ENCODE data around the gene FBXW4. TPM values are rescaled to one million over a fixed set of nuclear protein-coding genes. Genes with fewer than 3 reads are reported as not detected.
A peak's percentile ranks its signal among the peaks of the same experiment; 100 is the strongest.

Gene FBXW4
- total RNA-seq, 1 donor from 2014 or later: 21.9 TPM

DNA sequence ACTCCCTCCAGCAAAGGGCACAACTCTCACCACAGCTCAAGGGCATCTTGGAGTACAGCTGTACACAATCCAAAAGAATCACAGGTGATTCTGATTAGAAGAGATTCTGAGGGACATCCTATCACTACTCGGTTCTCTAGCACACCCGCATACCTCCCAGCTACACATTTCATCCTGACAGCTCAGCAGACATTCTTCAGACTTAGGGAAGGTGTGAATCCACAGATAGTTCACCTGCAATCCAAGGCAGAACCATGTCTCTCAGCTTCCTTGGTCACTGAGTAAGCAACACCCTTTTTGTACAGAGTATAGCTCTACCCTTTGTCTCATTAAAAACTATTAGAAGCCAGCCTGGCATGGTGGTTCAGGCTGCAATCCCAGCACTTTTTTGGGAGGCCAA lies 26.8 kb upstream of the FBXW4 start:
- H3K27me3 Mint-ChIP-seq (ENCODE audit: low read depth, unreplicated experiment): peaks cover 16% of the 10 kb centered on the region
- DNase-seq (ENCODE audit: low read depth) (no peak), FAIRE-seq (no peak)
- H3K9me3 Mint-ChIP-seq (ENCODE audit: unreplicated experiment): no peaks in the 10 kb centered on the region
- peak overlapping the region; percentile 24 for H3K4me3 Mint-ChIP-seq (ENCODE audit: unreplicated experiment)
- Histone ChIP-seq H3K79me2 (ENCODE audit: insufficient read depth, low read length) (no peaks in the 10 kb centered on the region), H3K4me1 (ENCODE audit: insufficient read depth, low read length) (no peaks in the 10 kb centered on the region), H3K9ac (ENCODE audit: low read length) (no peak overlapping the region), H3K27me3 (ENCODE audit: insufficient read depth, low read length) (peaks cover 16% of the 10 kb centered on the region), H3K36me3 (ENCODE audit: insufficient read depth, low read length) (no peaks in the 10 kb centered on the region), H4K20me1 (ENCODE audit: insufficient read depth, low read length) (no peaks in the 10 kb centered on the region), H2AFZ (ENCODE audit: low read depth, low read length) (no peak overlapping the region), H3K4me2 (ENCODE audit: low read length) (no peak overlapping the region), H3K9me3 (ENCODE audit: insufficient read depth, low read depth, low read length) (no peaks in the 10 kb centered on the region), H3K27ac (ENCODE audit: low read depth, low read length) (no peak overlapping the region), H3K4me3 (ENCODE audit: insufficient read depth, low read depth, low read length) (no peak overlapping the region)
- no peaks in the 10 kb centered on the region for H3K4me1 Mint-ChIP-seq (ENCODE audit: low read depth, unreplicated experiment)
- TF ChIP-seq EZH2 (IDR thresholded peaks at IDR 0.05; ENCODE audit: insufficient read depth, low read length): no peak
- TF ChIP-seq, protein P1, sequence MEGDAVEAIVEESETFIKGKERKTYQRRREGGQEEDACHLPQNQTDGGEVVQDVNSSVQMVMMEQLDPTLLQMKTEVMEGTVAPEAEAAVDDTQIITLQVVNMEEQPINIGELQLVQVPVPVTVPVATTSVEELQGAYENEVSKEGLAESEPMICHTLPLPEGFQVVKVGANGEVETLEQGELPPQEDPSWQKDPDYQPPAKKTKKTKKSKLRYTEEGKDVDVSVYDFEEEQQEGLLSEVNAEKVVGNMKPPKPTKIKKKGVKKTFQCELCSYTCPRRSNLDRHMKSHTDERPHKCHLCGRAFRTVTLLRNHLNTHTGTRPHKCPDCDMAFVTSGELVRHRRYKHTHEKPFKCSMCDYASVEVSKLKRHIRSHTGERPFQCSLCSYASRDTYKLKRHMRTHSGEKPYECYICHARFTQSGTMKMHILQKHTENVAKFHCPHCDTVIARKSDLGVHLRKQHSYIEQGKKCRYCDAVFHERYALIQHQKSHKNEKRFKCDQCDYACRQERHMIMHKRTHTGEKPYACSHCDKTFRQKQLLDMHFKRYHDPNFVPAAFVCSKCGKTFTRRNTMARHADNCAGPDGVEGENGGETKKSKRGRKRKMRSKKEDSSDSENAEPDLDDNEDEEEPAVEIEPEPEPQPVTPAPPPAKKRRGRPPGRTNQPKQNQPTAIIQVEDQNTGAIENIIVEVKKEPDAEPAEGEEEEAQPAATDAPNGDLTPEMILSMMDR (IDR thresholded peaks at IDR 0.05; ENCODE audit: insufficient read depth, low read depth, low read length): no peak
- H3K27ac Mint-ChIP-seq (ENCODE audit: unreplicated experiment): no peak overlapping the region
- H3K36me3 Mint-ChIP-seq (ENCODE audit: low read depth, unreplicated experiment): no peaks in the 10 kb centered on the region

DNA sequence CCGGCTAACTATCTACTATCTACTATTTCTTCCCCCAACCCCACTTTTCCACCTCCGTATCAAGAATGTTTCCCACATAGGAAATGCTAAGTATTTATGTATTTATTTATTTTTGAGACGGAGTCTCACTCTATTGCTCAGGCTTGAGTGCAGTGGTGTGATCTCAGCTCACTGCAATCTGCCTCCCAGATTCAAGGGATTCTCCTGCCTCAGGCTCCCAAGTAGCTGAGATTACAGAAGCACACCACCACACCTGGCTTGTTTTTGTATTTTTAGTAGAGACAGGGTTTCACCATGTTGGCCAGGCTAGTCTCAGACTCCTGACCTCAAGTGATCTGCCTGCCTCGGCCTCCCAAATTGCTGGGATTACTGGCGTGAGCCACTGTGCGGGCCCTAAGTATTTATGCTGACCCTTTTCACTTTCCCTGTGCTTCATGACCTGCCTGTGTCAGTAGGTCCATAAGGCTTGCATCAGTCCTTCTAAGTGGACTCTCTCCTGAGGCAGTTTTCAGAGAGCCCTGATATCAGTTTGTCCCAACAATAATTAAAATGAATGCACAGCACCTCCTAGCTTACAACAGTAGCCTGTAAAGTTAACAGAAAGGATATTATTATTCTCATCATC lies 25.7 kb upstream of the FBXW4 start:
- no peaks in the 10 kb centered on the region for H3K79me2 ChIP-seq (ENCODE audit: insufficient read depth, low read length)
- H3K27me3 ChIP-seq (ENCODE audit: insufficient read depth, low read length): peaks cover 14% of the 10 kb centered on the region
- DNase-seq (ENCODE audit: low read depth): no peak
- Mint-ChIP-seq H3K4me1 (ENCODE audit: low read depth, unreplicated experiment) (no peaks in the 10 kb centered on the region), H3K27ac (ENCODE audit: unreplicated experiment) (no peak overlapping the region), H3K36me3 (ENCODE audit: low read depth, unreplicated experiment) (no peaks in the 10 kb centered on the region), H3K9me3 (ENCODE audit: unreplicated experiment) (no peaks in the 10 kb centered on the region), H3K4me3 (ENCODE audit: unreplicated experiment) (no peak overlapping the region), H3K27me3 (ENCODE audit: low read depth, unreplicated experiment) (peaks cover 14% of the 10 kb centered on the region)
- H3K9ac ChIP-seq (ENCODE audit: low read length): no peak overlapping the region
- no peak for TF ChIP-seq EZH2 (IDR thresholded peaks at IDR 0.05; ENCODE audit: insufficient read depth, low read length)
- TF ChIP-seq, protein P1 (IDR thresholded peaks at IDR 0.05; ENCODE audit: insufficient read depth, low read depth, low read length): no peak
- no peaks in the 10 kb centered on the region for H4K20me1 ChIP-seq (ENCODE audit: insufficient read depth, low read length)
- no peak overlapping the region for H3K27ac ChIP-seq (ENCODE audit: low read depth, low read length)
- no peak for FAIRE-seq
- H3K4me2 ChIP-seq (ENCODE audit: low read length): no peak overlapping the region
- no peaks in the 10 kb centered on the region for H3K4me1 ChIP-seq (ENCODE audit: insufficient read depth, low read length)
- H3K36me3 ChIP-seq (ENCODE audit: insufficient read depth, low read length): no peaks in the 10 kb centered on the region
- H2AFZ ChIP-seq (ENCODE audit: low read depth, low read length): no peak overlapping the region
- no peak overlapping the region for H3K4me3 ChIP-seq (ENCODE audit: insufficient read depth, low read depth, low read length)
- no peaks in the 10 kb centered on the region for H3K9me3 ChIP-seq (ENCODE audit: insufficient read depth, low read depth, low read length)

DNA sequence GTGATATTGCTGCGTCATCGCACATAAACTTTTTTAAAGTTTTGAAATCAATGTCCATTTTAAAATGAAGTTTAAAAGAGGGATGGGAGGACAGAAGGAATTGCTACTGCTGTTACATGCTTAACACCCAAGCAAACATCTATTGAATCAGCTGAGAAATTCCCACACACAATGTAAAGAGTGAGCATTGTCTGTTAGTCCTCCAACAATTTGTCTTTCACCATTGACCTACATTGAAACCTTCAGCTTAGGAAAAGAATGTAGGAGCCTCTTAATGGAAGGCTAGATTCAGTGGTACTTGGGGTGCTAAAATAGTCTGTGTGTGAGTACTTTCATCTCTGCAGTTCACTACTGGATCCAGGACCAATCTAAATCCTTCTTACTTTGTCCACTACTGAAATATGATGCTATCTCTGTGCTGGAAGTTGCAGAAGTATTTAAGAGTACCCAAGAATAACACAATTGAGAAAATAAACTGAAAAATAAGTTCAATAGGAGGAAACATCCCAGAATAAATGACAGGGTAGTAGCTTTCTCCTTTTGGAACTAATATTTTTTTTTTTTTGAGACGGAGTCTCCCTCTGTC lies 23.8 kb upstream of the FBXW4 start:
- H3K27me3 Mint-ChIP-seq (ENCODE audit: low read depth, unreplicated experiment): peaks cover 14% of the 10 kb centered on the region
- H4K20me1 ChIP-seq (ENCODE audit: insufficient read depth, low read length): no peaks in the 10 kb centered on the region
- no peak for FAIRE-seq

More for the DNA sequence above, 23.8 kb upstream of the FBXW4 start:
- H3K36me3 Mint-ChIP-seq (ENCODE audit: low read depth, unreplicated experiment): no peaks in the 10 kb centered on the region
- H3K4me2 ChIP-seq (ENCODE audit: low read length): no peak overlapping the region
- no peak overlapping the region for H3K9ac ChIP-seq (ENCODE audit: low read length)
- H3K4me1 Mint-ChIP-seq (ENCODE audit: low read depth, unreplicated experiment): no peaks in the 10 kb centered on the region
- H3K27ac Mint-ChIP-seq (ENCODE audit: unreplicated experiment): no peak overlapping the region
- no peaks in the 10 kb centered on the region for H3K9me3 ChIP-seq (ENCODE audit: insufficient read depth, low read depth, low read length)
- no peak overlapping the region for H3K27ac ChIP-seq (ENCODE audit: low read depth, low read length)
- H3K4me3 Mint-ChIP-seq (ENCODE audit: unreplicated experiment): no peak overlapping the region
- TF ChIP-seq, protein P1 (IDR thresholded peaks at IDR 0.05; ENCODE audit: insufficient read depth, low read depth, low read length): no peak
- no peak for TF ChIP-seq EZH2 (IDR thresholded peaks at IDR 0.05; ENCODE audit: insufficient read depth, low read length)
- no peaks in the 10 kb centered on the region for H3K79me2 ChIP-seq (ENCODE audit: insufficient read depth, low read length)
- H3K4me1 ChIP-seq (ENCODE audit: insufficient read depth, low read length): no peaks in the 10 kb centered on the region
- no peaks in the 10 kb centered on the region for H3K9me3 Mint-ChIP-seq (ENCODE audit: unreplicated experiment)
- peak; percentile 9 for DNase-seq (ENCODE audit: low read depth)
- no peak overlapping the region for H3K4me3 ChIP-seq (ENCODE audit: insufficient read depth, low read depth, low read length)
- H3K27me3 ChIP-seq (ENCODE audit: insufficient read depth, low read length): peaks cover 14% of the 10 kb centered on the region
- no peak overlapping the region for H2AFZ ChIP-seq (ENCODE audit: low read depth, low read length)
- no peaks in the 10 kb centered on the region for H3K36me3 ChIP-seq (ENCODE audit: insufficient read depth, low read length)

All from astrocyte (in vitro differentiated cells and primary cell).